HG03045 (cell line): ENCODE measurements around the gene PRKAB1.
"Not testable (repeated sequence)": the region's sequence is repeated elsewhere in the genome, so short reads cannot be mapped to it uniquely, and the experiment has no call there.

Experiments used
- ATAC-seq: cut with Tn5 transposase; IDR thresholded peaks from one replicate; pipeline ENCODE4 v1.9.1; 2021; ENCODE audit warnings: mild to moderate bottlenecking, moderate library complexity; ENCODE audit not compliant: unreplicated experiment

The PRKAB1 gene

DNA sequence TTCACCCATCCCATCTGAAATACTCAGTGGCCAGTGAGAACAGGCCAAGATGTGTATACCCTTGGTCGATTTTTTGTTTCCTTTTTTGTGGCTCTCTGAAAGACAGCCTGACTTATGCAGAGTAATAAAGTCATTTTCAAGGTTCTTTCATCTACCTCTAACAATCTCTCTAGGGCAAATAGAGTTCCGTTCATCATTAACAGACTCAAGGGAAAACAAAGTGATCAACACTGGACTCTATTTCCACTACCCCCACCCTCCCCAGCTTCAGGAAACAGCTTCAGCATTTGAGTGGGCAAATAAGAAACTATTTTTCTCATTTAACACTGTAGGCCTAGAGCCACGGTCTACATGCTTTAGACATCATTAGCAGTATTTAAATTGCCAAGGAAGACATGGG, 15.9 kb downstream of the PRKAB1 start:
- ATAC-seq: no peak

- ATAC-seq: no peak
Measured at GRCh38 chr12:119684711-119685369, 16.9 kb downstream of the PRKAB1 start.

DNA sequence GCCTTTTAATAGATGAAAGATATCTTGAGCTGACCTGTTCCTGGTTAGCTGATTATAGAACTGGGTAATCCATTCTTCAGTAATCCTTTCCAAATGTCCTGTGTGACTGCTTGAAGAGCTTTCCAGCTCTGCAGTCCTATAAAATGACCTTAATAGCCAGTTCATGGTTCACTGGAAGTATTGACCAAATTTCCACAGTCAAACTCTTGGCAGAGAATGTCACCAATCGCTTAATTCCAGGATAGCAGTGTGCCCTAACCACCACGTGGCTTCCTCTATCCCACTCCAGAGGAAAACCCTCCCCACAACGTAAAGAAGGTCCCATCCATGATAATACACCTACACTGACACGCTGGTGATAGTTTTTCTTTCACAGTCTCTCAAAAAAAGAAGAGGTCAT, 17.4 kb downstream of the PRKAB1 start:
- ATAC-seq: no peak

GRCh38 chr12:119686355-119686754, 18.4 kb downstream of the PRKAB1 start:
- ATAC-seq: no peak

- ATAC-seq: no peak
Measured at GRCh38 chr12:119686776-119687175, 18.8 kb downstream of the PRKAB1 start.

- ATAC-seq: no peak
Measured at GRCh38 chr12:119687406-119687805, 19.5 kb downstream of the PRKAB1 start.

- no peak for ATAC-seq
Measured at GRCh38 chr12:119687879-119688278, 19.9 kb downstream of the PRKAB1 start.

- ATAC-seq: no peak
Measured at GRCh38 chr12:119689935-119690500, 22.1 kb downstream of the PRKAB1 start.

DNA sequence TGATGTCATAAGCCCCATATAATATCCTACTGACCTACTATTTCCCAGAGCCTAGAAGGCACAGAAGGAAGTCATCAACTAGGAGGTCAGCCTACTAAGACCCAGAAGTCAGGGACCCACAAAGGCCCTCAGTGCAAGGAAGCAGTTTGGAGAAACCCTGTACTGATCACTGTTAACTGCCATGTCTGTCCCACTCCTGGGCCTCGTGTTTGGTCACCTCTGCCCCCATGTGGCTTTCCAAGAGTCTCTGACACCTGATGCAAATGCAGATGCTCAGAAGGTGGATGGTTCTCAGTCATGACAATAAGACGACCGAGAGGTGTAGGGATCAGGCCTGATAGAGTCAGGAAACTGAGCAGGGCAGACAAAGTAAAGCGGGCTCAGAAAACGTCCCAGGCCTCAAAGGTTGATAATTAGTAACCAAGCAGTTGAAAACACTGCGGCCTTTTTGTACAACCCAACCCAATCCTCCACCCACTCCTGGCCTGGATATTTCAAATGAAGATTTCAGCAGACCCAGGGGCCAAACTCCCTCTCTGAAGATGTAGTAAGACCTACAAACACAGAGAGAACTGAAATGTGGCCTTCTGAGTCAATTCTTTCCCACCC, 23.4 kb downstream of the PRKAB1 start:
- ATAC-seq: no peak

- no peak for ATAC-seq
Measured at GRCh38 chr12:119692410-119692809, 24.5 kb downstream of the PRKAB1 start.

- no peak for ATAC-seq
Measured at GRCh38 chr12:119692997-119693396, 25.1 kb downstream of the PRKAB1 start.

GRCh38 chr12:119693511-119693910, 25.6 kb downstream of the PRKAB1 start:
- no peak for ATAC-seq

DNA sequence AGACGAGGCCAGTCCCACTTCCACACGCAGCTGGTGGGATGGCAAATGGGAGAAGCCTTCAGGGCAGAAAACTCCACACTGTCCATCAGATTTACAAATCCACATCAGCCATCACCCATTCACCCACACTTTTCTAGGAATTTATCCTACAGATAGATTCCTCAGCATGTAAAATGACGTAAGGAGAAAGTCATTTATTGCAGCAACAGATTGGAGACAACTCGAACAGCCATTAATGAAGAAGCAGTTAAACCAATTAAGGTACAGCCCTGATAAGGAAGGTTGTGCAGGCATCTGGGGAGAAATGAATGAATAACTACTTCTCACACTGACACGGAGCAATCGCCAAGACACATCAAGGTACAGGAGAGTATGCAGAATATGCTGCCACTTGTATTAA, 26.2 kb downstream of the PRKAB1 start:
- no peak for ATAC-seq

DNA sequence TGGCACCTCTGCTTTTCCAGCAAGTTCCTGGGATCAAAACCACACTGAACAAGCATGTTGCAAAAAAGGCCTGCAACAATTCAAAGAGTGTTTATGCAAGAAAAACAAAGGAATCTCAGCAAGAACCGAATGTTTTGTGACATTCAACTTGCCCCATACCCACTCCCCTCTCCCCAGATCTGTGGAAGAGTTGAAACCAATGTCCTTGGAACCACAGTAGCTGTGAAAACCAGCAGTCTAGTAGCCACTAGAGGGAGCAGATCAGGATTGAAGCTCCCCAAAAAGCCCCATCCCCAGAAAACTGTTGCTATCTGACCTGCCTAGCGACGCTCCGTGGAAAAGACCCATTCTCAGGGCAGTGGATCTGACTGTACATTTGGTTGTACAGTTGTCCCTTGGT, 27.1 kb downstream of the PRKAB1 start:
- ATAC-seq: no peak

DNA sequence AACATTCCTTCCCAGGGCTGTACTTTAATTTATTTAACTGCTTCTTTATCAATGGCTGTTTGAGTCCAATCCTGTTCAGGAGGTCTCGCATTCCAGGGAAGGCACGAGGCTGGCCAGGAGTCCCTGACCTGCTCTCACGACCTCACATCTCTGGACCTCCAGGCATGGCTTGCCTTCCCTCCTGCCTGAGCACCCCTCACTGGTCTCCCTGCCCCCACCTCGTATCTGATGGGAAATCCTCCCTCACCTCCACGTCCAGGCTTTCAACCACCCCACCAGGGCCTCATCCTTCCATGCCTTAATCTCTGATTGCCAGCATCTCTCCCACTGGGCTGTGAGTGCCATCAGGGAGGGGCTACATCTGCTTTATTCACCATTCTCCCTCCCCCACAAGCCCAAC, 29.0 kb downstream of the PRKAB1 start:
- ATAC-seq: no peak

- no peak for ATAC-seq
Measured at GRCh38 chr12:119699199-119699760, 31.3 kb downstream of the PRKAB1 start.

DNA sequence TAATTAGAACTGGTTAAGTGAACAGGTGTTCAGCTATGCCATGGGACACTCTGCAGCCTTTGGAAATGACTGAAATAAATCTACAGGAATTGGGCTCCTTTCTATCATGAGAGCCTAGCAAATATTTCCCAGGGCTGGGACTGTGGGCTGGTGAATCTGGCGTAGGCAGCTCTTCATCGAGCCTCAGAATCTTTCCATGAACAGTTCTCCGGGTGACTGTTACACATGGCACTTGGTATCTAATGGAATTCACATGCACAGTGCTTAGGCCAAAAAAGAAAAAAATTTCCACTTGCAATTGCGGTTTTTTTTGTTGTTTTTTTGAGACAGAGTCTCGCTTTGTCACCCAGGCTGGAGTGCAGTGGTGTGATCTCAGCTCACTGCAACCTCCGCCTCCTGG, 32.1 kb downstream of the PRKAB1 start:
- no peak for ATAC-seq

DNA sequence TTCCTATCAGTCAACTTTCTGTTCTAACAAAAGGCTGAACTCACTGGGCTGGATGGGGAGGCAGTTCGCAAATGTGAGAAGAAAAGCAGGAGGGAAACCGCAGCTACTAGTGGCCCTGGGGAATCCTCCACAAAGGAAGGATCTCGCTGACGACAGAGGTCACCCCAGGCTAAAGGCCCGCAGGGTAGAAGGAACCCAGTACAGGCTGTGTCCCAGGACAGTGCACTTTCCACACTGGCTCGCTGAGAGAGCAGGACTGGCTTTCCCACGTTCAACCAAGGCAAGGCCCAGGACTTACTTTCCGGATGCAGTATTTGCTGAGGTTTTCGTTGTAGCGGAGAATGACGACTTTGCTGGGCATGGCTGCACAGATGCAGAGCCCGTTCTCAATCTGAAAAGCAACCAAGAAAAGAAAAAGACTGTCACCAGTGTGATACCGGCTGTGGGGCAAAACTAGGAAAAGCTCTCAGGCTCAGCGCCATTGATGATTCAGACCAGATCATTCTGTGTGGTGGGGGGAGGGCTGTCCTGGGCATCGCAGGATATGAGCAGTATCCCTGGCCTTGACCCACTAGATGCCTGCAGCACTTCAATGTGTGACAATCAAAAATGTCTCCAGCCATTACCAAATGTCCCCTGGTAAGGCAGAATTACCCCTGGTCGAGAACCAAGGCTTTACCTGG, 36.3 kb downstream of the PRKAB1 start:
- ATAC-seq: no peak

GRCh38 chr12:119705182-119705581, 37.2 kb downstream of the PRKAB1 start:
- ATAC-seq: no peak

DNA sequence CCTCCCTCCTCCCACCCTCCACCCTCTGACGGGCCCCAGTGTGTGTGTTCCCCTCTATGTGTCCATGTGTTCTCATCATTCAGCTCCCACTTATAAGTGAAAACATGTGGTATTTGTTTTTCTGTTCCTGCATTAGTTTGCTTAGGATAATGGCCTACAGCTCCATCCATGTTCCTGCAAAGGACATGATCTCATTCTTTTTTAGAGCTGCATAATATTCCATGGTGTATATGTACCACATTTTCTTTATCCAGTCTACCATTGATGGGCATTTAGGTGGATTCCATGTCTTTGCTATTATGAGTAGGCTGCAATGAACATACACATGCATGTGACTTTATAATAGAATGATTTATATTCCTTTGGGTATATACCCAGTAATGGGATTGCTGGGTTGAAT, 38.5 kb downstream of the PRKAB1 start:
- ATAC-seq: not testable (repeated sequence)

GRCh38 chr12:119710374-119710964, 42.5 kb downstream of the PRKAB1 start:
- no peak for ATAC-seq
